ENCODE results near the gene BLOC1S2. TPM values are rescaled to one million over a fixed set of nuclear protein-coding genes. Genes with fewer than 3 reads are reported as not detected.

The BLOC1S2 gene
- total RNA-seq, 1 experiment from 2014 or later: 54.1 TPM

- Mint-ChIP-seq H3K27ac (no peak overlapping the region), H3K4me1 (peaks cover 2% of the 10 kb centered on the region; the same call in 1 of the 2 replicates), H3K9me3 (no peaks in the 10 kb centered on the region), H3K27me3 (ENCODE audit: low read depth) (peaks cover 51% of the 10 kb centered on the region), H3K4me3 (no peak overlapping the region), H3K36me3 (no peaks in the 10 kb centered on the region)
- ChIA-PET POLR2A (no interaction called here), CTCF (interaction anchor here (1.4 kb wide), 1 partner anchor 25 kb away, joined by 3 read pairs; no protein-coding TSS in a partner anchor)
- TF ChIP-seq ZNF671 (CRISPR knock-in tag; IDR thresholded peaks at IDR 0.05) (no peak), ZNF121 (CRISPR knock-in tag; IDR thresholded peaks at IDR 0.05) (no peak), IRF2 (CRISPR knock-in tag; IDR thresholded peaks at IDR 0.05; ENCODE audit: borderline replicate concordance, low read depth) (no peak), MXD4 (CRISPR knock-in tag; IDR thresholded peaks at IDR 0.05; ENCODE audit: borderline replicate concordance) (no peak), ZNF263 (CRISPR knock-in tag; IDR thresholded peaks at IDR 0.05; ENCODE audit: low read depth) (no peak), MYBL2 (CRISPR knock-in tag; IDR thresholded peaks at IDR 0.05) (no peak), FOXJ3 (CRISPR knock-in tag; IDR thresholded peaks at IDR 0.05; ENCODE audit: borderline replicate concordance) (no peak), ZNF396 (CRISPR knock-in tag; IDR thresholded peaks at IDR 0.05; ENCODE audit: borderline replicate concordance) (no peak), NR3C1 (CRISPR knock-in tag; conservative IDR thresholded peaks at IDR 0.05; ENCODE audit: low read depth) (no peak), ZNF232 (CRISPR knock-in tag; IDR thresholded peaks at IDR 0.05) (no peak), NFATC4 (CRISPR knock-in tag; IDR thresholded peaks at IDR 0.05) (no peak), RORB (CRISPR knock-in tag; IDR thresholded peaks at IDR 0.05) (no peak)
- no peak for ATAC-seq
- no peak for DNase-seq (ENCODE audit: low spot score)
Measured at GRCh38 chr10:100328198-100328597, 41.7 kb upstream of the BLOC1S2 start.

- H3K9me3 Mint-ChIP-seq: no peaks in the 10 kb centered on the region
- no peaks in the 10 kb centered on the region for H3K4me1 Mint-ChIP-seq
- H3K4me3 Mint-ChIP-seq: no peak overlapping the region
- H3K36me3 Mint-ChIP-seq: no peaks in the 10 kb centered on the region
- no peak overlapping the region for H3K27ac Mint-ChIP-seq
- POLR2A ChIA-PET: no interaction called here
- H3K27me3 Mint-ChIP-seq (ENCODE audit: low read depth): peaks cover 49% of the 10 kb centered on the region
- DNase-seq (ENCODE audit: low spot score) (no peak), ATAC-seq (no peak)
- CTCF ChIA-PET: interaction anchor here (1.4 kb wide), 1 partner anchor 24 kb away, joined by 3 read pairs; no protein-coding TSS in a partner anchor
- TF ChIP-seq ELF4 (CRISPR knock-in tag; IDR thresholded peaks at IDR 0.05; ENCODE audit: low read depth) (no peak), ZNF425 (CRISPR knock-in tag; conservative IDR thresholded peaks at IDR 0.05) (no peak), AFF4 (CRISPR knock-in tag; IDR thresholded peaks at IDR 0.05; ENCODE audit: borderline replicate concordance) (no peak), MAX (CRISPR knock-in tag; IDR thresholded peaks at IDR 0.05) (no peak), ETV6 (CRISPR knock-in tag; IDR thresholded peaks at IDR 0.05) (no peak), NFATC4 (CRISPR knock-in tag; IDR thresholded peaks at IDR 0.05) (no peak), USF1 (CRISPR knock-in tag; IDR thresholded peaks at IDR 0.05) (no peak), FOXJ3 (CRISPR knock-in tag; IDR thresholded peaks at IDR 0.05; ENCODE audit: borderline replicate concordance) (no peak), ERG (CRISPR knock-in tag; IDR thresholded peaks at IDR 0.05) (no peak), ZBTB43 (CRISPR knock-in tag; IDR thresholded peaks at IDR 0.05) (no peak), SMAD3 (CRISPR knock-in tag; IDR thresholded peaks at IDR 0.05; ENCODE audit: borderline replicate concordance) (no peak), IRF1 (CRISPR knock-in tag; IDR thresholded peaks at IDR 0.05) (no peak)
Measured at GRCh38 chr10:100327718-100328009, 41.2 kb upstream of the BLOC1S2 start.
